ENCODE results near the gene ARMC3. TPM values are rescaled to one million over a fixed set of nuclear protein-coding genes. Genes with fewer than 3 reads are reported as not detected.
"Not testable (repeated sequence)": the region's sequence is repeated elsewhere in the genome, so short reads cannot be mapped to it uniquely, and the experiment has no call there.

ARMC3 gene
- total RNA-seq, 1 donor from 2014 or later: 0.38 TPM

- intact Hi-C loops (cut with DNase I): no loop called here
- no peak for DNase-seq (ENCODE audit: low spot score)
Observed at GRCh38 chr10:23034790-23035189, 106.9 kb downstream of the ARMC3 start.

DNA sequence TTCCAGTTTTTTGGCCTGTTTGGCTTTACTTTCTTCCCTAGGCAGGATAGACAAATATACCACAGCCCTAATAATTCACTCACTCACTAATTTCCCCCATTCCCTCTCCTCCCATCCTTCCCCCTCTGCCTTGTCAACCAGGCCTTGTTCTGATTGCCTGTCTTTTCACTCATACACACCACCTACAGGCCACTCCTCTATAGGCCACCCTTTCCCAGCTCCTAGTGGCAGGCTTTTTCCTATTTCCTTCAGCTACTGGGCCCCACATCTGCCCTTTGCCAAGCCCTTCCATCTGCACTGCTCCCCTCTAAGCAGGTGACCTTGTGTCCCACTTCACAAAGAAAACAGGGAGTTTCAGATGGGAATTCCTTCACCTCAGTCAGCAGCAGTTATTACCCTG lies 107.7 kb downstream of the ARMC3 start:
- intact Hi-C loops (cut with DNase I): no loop called here
- no peak for DNase-seq (ENCODE audit: low spot score)

DNA sequence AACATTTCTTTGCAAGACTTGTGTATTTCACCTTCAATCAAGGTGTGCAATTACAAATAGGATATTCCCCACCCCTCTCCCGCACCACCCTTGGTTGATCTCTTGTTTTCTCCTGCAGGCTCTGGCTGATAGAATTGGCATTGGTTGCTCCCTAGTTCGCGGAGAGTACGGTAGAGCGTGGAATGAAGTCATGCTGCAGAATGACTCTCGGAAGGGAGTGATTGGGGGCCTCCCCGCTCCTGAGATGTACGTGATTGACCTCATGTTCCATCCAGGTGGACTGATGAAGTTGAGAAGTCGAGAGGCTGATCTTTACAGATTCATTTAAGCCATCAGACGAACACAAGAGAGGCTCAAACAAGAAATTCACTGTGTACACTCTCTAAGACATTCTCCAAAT lies 109.3 kb downstream of the ARMC3 start:
- DNase-seq (ENCODE audit: low spot score): no peak
- intact Hi-C loops (cut with DNase I): no loop called here

DNA sequence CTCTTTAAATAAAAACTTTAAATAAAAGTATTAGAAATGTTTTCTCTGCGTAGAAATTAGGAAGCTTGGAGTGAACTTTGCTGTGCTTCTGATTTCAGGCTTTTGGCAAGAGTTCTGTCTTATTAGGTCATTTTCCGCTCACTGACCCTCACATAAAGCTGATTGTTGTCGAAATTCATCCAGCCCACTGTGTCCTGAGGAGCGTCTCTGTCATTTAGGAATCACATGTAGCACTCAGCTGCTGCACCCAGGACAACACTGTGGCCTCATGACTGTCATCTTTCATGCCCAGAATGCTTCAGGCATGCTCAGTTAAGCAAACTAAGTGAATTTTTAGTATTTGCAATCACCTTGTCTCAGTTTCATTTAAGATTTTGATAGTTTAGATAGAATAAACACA lies 109.7 kb downstream of the ARMC3 start:
- intact Hi-C loops (cut with DNase I): no loop called here
- no peak for DNase-seq (ENCODE audit: low spot score)

- intact Hi-C loops (cut with DNase I): no loop called here
- DNase-seq (ENCODE audit: low spot score): no peak
Observed at GRCh38 chr10:23038172-23038571, 110.3 kb downstream of the ARMC3 start.

DNA sequence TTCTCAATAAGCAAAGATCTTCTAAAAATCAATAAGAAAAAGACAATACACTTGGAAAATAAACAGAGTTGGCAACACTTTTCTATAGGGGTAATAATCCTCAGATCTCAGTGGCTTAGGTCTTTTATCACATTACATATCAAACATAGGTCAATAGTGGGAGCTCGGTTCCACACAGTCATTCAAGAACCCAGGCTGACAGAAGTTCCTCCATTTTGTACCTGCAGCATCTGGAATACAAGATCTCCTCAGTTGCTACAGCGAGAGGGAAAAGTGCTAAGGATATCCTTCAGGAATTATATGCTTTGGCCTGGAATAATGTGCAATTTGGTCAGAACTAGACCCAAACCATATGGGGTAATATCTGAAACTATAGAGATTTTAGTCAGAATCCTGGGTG lies 112.1 kb downstream of the ARMC3 start:
- no peak for DNase-seq (ENCODE audit: low spot score)
- intact Hi-C loops (cut with DNase I): no loop called here

GRCh38 chr10:23046027-23046426 lies 118.2 kb downstream of the ARMC3 start:
- intact Hi-C loops (cut with DNase I): no loop called here
- no peak for DNase-seq (ENCODE audit: low spot score)

GRCh38 chr10:23047201-23048050 lies 119.6 kb downstream of the ARMC3 start:
- intact Hi-C loops (cut with DNase I): no loop called here
- no peak for DNase-seq (ENCODE audit: low spot score)

DNA sequence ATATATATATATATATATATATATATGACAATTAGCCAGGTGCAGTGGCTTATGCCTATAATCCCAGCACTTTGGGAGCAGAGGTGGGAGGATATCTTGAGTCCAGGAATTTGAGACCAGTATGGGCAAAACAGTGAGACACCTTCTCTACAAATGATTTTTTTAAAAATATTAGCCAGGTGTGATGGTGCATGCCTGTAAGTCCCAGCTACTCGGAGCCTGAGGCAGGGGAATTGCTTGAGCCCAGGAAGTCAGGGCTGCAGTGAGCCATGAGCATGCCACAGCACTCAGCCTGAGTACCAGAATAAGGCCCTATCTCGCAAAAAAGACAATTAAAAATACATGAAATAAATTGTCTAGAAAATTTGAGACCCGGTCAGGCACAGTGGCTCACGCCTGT lies 120.3 kb downstream of the ARMC3 start:
- no peak for DNase-seq (ENCODE audit: low spot score)
- intact Hi-C loops (cut with DNase I): no loop called here

DNA sequence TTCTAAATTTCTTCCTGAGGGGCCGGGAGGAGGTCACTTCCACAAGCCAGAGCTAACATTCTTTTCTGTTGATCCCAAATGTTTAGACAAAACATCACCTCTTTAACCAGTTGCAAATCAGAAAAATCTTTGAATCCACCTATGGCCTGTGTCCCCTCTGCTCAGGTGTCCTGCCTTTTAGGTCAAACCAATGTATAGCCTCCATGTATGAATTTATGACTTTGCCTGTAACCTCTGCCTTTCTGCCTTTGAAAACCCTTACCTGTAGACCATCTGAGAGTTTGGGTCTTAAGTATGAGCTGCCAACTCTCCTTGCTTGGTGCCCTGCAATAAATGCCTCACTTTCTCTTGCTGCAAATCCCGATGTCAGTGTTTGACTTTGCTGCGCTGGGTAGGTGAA lies 123.4 kb downstream of the ARMC3 start:
- DNase-seq (ENCODE audit: low spot score): no peak
- intact Hi-C loops (cut with DNase I): no loop called here

- intact Hi-C loops (cut with DNase I): no loop called here
- no peak for DNase-seq (ENCODE audit: low spot score)
Observed at GRCh38 chr10:23051855-23052331, 124.0 kb downstream of the ARMC3 start.

DNA sequence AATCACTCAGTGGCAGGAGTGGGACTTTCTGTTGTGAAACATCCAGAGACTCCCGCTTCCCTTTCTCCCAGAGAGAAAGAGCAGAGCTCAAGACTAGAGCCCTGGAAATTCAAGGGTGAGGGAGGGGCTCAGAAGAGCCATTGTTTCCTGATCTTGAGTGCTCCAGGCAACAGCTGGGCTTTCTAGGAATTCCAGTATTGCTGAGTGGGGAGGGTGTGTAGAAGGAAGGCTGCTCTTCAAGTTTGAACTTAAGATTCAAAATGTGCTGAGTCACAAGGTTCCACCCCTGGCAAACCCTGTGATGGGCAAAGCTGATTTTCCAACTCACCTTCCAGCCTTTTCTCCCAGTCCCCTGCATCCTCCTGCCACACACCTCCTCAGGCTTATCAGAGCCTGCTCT lies 125.2 kb downstream of the ARMC3 start:
- DNase-seq (ENCODE audit: low spot score): no peak
- intact Hi-C loops (cut with DNase I): no loop called here

- intact Hi-C loops (cut with DNase I): no loop called here
- DNase-seq (ENCODE audit: low spot score): no peak
Observed at GRCh38 chr10:23055424-23056185, 127.8 kb downstream of the ARMC3 start.

DNA sequence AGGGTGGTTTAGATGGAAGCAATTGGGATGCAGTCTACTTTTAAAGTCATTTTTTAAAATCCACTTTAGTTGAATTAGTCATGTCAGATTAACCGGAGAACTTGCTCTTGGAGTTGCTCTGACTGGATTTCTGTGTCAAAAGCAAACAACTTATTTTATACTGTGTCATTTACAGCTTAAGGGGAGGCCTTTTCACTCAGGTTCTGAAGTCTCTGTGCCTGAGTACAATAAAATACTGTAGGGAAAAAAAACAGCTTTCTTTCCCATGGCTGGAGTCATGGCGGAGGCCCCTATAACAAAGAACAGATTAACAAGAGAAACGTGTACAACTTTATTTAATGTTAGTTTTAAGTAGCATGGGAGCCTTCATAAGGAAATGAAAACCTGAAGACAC lies 128.3 kb downstream of the ARMC3 start:
- DNase-seq (ENCODE audit: low spot score): no peak
- intact Hi-C loops (cut with DNase I): no loop called here

DNA sequence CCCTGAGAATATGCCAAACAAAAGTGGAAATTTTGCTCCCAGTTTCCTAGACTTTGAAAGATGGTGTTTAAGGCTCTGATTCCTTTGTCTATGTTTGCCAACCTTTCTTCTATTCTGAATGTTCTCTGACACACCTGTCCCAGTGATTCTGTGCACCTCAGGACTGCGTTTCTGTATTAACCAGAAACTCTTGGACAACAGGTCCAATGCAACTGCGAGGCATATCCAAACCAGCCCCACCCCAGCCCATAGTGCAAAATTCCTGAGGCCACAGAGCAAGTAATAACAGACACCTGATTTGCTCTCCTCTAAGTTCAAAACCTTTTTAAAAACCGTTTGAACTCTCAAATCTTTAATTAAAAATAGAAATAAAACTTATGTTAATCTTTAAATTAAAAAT lies 130.5 kb downstream of the ARMC3 start:
- no peak for DNase-seq (ENCODE audit: low spot score)
- intact Hi-C loops (cut with DNase I): no loop called here

- no peak for DNase-seq (ENCODE audit: low spot score)
- intact Hi-C loops (cut with DNase I): loop anchor here (10.0 kb wide), 3 partner anchors 216 to 1056 kb away; partner anchors contain the start of gene DNAJC1
Observed at GRCh38 chr10:23060918-23061317, 133.1 kb downstream of the ARMC3 start.

DNA sequence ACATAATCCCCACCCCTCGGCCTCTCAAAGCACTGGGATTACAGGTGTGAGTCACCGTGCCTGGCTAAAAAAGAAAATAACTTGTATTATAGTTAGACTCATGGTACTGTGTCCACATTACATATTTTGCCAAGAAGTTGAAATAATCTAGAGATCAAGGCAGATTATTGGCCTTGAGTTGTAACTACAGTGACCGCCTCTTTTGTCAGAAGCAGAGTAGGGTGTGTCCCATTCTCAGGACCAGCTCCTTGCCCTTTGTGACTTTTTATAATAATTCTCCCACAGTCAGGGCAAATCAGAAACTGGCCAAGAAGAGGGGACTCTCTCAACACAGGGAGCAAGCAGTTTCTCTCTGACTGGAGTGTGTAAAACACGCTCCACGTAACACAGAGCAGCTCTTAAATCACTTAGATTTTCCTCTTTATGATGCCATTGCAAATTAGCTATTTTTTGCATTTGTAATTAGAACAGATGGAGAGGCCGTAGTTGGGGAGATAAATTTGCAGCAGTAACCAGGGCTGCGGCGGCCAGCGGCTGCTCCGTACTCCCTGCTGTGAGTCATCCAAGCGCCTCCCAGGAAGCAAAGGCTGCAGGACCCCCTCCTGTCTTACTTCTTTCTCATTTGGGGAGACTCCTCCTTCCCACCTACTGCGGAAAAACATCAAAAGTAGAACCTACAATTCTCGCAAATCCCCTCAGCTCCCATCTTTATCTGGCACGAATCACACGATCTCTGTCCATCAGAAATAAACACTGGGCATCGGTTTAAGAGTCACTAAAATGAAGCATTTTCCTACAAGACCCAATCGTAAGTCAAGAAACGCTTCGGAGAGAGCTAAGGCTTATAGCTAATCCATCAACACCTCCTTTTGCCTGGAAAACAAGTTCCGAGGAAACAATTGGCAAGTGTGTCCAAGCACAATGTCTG lies 135.5 kb downstream of the ARMC3 start:
- no peak for DNase-seq (ENCODE audit: low spot score)
- intact Hi-C loops (cut with DNase I): loop anchor here (10.0 kb wide), 3 partner anchors 219 to 1059 kb away; partner anchors contain the start of gene DNAJC1

DNA sequence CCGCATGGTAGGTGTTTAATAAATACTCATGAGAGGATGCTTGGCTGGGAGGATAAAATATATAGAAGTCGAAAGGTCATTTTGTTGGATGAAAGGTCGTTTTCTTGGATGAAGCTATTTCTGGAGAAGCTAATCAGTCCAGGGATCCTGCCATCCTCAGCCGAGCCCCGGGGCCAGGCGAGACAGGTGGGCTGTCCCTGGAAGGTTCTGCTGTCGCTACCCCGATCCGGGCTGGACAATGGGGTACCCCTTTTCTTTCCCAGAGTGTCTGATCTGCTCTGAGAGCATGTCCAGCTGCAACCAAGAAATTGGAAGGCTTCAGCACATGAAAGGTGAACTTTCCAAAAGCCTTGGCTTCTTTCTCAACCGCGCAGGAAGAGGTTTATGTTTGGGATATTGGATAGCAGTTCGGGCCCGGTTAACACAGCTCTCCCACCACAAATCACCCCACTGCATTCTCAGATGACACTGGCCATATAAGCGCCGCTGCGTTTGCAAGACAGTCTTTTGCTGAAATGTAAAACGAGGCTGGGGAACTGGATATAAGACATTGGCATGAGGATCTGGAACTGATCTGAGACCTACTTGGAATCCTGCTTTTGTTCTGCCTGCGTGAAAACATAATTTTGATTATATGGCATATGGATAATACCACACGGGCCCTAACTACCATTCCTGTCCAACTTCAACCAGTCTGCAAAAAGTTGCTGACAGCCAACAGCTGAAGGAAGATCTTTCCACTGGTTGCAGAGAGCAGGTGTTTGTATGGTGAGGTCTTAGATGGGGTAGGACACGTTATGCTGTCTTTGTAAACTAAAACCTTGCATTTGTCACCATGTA lies 136.3 kb downstream of the ARMC3 start:
- no peak for DNase-seq (ENCODE audit: low spot score)
- intact Hi-C loops (cut with DNase I): loop anchor here (10.0 kb wide), 3 partner anchors 219 to 1059 kb away; partner anchors contain the start of gene DNAJC1

GRCh38 chr10:23064813-23065114 lies 136.9 kb downstream of the ARMC3 start:
- DNase-seq (ENCODE audit: low spot score): not testable (repeated sequence)
- intact Hi-C loops (cut with DNase I): loop anchor here (5.0 to 10.0 kb wide), 4 partner anchors 77 to 1060 kb away; partner anchors contain the start of gene DNAJC1
